ENCODE measurements around the gene THSD7B. TPM values are rescaled to one million over a fixed set of nuclear protein-coding genes. Genes with fewer than 3 reads are reported as not detected.

The THSD7B gene
- total RNA-seq, 1 donor from 2014 or later: 10.5 TPM

DNA sequence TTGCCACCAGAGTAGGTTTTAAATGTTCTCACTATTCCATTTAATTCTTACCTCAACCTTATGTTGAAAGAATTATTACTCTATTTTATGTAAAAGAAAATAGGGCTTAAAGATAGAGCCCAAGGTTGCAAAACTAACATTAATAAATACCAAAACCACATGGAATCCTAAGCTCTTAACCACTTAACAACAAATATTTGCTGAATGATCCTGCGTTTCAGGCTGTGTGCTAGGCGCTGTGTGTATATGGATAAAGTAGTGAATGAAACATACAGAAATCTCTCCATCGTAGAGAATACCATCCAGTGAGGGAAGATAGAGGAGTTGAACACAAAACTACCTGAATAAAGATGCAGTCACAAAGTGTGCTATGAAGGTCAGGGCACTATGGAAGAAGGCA lies 485.1 kb downstream of the THSD7B start:
- Mint-ChIP-seq H3K9me3 (ENCODE audit: unreplicated experiment) (no peaks in the 10 kb centered on the region), H3K27me3 (ENCODE audit: unreplicated experiment) (peaks cover under 1% of the 10 kb centered on the region), H3K27ac (ENCODE audit: unreplicated experiment) (no peak overlapping the region), H3K4me1 (ENCODE audit: unreplicated experiment) (no peaks in the 10 kb centered on the region), H3K4me3 (ENCODE audit: unreplicated experiment) (no peak overlapping the region), H3K36me3 (ENCODE audit: low read depth, unreplicated experiment) (no peaks in the 10 kb centered on the region)
- TF ChIP-seq, protein P1, sequence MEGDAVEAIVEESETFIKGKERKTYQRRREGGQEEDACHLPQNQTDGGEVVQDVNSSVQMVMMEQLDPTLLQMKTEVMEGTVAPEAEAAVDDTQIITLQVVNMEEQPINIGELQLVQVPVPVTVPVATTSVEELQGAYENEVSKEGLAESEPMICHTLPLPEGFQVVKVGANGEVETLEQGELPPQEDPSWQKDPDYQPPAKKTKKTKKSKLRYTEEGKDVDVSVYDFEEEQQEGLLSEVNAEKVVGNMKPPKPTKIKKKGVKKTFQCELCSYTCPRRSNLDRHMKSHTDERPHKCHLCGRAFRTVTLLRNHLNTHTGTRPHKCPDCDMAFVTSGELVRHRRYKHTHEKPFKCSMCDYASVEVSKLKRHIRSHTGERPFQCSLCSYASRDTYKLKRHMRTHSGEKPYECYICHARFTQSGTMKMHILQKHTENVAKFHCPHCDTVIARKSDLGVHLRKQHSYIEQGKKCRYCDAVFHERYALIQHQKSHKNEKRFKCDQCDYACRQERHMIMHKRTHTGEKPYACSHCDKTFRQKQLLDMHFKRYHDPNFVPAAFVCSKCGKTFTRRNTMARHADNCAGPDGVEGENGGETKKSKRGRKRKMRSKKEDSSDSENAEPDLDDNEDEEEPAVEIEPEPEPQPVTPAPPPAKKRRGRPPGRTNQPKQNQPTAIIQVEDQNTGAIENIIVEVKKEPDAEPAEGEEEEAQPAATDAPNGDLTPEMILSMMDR (IDR thresholded peaks at IDR 0.05; ENCODE audit: unreplicated experiment): no peak
- no peak for DNase-seq (ENCODE audit: low spot score)

DNA sequence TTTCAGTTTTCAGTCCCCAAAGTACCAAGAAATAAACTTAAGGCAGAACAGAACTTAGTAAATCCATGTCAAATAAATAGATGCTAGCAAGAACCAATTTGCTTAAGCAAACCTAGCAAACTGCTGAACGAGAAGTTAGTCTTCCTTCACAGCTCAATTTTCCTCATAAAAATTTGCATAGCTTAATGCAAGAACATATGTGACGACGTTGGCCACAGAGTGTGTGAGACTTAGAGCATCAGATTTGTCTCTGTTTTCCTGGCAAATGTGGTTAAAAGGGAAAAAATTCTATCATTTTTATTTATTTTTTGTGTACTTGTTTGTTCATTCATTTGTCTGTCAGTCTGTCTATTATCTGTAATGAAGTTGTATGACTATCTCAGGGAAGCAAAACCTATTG lies 485.7 kb downstream of the THSD7B start:
- no peak for DNase-seq (ENCODE audit: low spot score)
- Mint-ChIP-seq H3K36me3 (ENCODE audit: low read depth, unreplicated experiment) (no peaks in the 10 kb centered on the region), H3K4me1 (ENCODE audit: unreplicated experiment) (no peaks in the 10 kb centered on the region), H3K27ac (ENCODE audit: unreplicated experiment) (no peak overlapping the region), H3K4me3 (ENCODE audit: unreplicated experiment) (no peak overlapping the region), H3K9me3 (ENCODE audit: unreplicated experiment) (no peaks in the 10 kb centered on the region), H3K27me3 (ENCODE audit: unreplicated experiment) (no peaks in the 10 kb centered on the region)
- TF ChIP-seq, protein P1 (IDR thresholded peaks at IDR 0.05; ENCODE audit: unreplicated experiment): no peak

DNA sequence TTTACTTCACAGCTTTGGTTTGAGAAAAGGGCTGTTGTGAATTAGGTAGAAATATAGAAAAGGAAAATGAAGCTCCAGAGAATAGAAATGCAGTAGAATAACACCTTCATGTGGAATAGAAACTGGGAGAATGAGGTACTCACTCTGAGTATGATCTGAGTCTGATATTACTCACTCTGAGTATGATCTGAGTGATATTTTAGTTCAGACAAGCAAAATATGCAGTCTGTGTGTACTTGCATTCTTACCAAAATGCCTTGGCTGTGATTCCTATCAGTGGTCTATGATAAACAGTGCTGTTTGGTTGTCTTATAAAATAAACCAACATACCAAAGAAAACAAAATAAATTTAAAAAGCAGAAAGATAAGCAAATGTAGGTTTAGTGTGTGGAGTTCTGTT lies 487.6 kb downstream of the THSD7B start:
- TF ChIP-seq, protein P1 (IDR thresholded peaks at IDR 0.05; ENCODE audit: unreplicated experiment): no peak
- H3K4me3 Mint-ChIP-seq (ENCODE audit: unreplicated experiment): no peak overlapping the region
- no peaks in the 10 kb centered on the region for H3K36me3 Mint-ChIP-seq (ENCODE audit: low read depth, unreplicated experiment)
- H3K27ac Mint-ChIP-seq (ENCODE audit: unreplicated experiment): no peak overlapping the region
- H3K4me1 Mint-ChIP-seq (ENCODE audit: unreplicated experiment): no peaks in the 10 kb centered on the region
- DNase-seq (ENCODE audit: low spot score): no peak
- H3K9me3 Mint-ChIP-seq (ENCODE audit: unreplicated experiment): no peaks in the 10 kb centered on the region
- H3K27me3 Mint-ChIP-seq (ENCODE audit: unreplicated experiment): no peaks in the 10 kb centered on the region

- Mint-ChIP-seq H3K4me3 (ENCODE audit: unreplicated experiment) (no peak overlapping the region), H3K36me3 (ENCODE audit: low read depth, unreplicated experiment) (no peaks in the 10 kb centered on the region), H3K27me3 (ENCODE audit: unreplicated experiment) (no peaks in the 10 kb centered on the region), H3K4me1 (ENCODE audit: unreplicated experiment) (no peaks in the 10 kb centered on the region), H3K9me3 (ENCODE audit: unreplicated experiment) (no peaks in the 10 kb centered on the region), H3K27ac (ENCODE audit: unreplicated experiment) (no peak overlapping the region)
- TF ChIP-seq, protein P1 (IDR thresholded peaks at IDR 0.05; ENCODE audit: unreplicated experiment): no peak
- no peak for DNase-seq (ENCODE audit: low spot score)
Measured at GRCh38 chr2:137254052-137254451, 488.7 kb downstream of the THSD7B start.

DNA sequence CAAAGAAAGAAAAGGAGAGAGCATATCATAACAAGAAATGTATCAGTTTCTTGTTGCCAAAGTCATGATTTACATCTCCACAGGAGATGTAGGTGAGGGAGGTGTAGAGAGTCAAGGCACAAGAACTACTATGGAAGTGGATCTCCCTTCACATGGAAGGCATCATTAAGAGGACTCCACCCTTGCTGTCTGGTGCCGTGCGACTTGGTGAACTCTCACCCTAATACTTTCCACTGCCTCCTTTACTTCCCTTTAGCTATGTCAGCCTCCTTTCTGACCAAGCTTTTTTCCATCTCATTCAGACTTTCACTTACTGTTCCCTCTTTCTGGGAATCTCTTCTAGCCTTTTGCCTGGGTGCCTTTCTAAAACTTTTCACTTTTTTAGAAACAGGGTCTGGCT lies 490.0 kb downstream of the THSD7B start:
- no peak for DNase-seq (ENCODE audit: low spot score)
- no peak overlapping the region for H3K27ac Mint-ChIP-seq (ENCODE audit: unreplicated experiment)
- no peaks in the 10 kb centered on the region for H3K27me3 Mint-ChIP-seq (ENCODE audit: unreplicated experiment)

More for the DNA sequence above, 490.0 kb downstream of the THSD7B start:
- TF ChIP-seq, protein P1 (IDR thresholded peaks at IDR 0.05; ENCODE audit: unreplicated experiment): no peak
- Mint-ChIP-seq H3K4me1 (ENCODE audit: unreplicated experiment) (no peaks in the 10 kb centered on the region), H3K4me3 (ENCODE audit: unreplicated experiment) (no peak overlapping the region), H3K36me3 (ENCODE audit: low read depth, unreplicated experiment) (no peaks in the 10 kb centered on the region), H3K9me3 (ENCODE audit: unreplicated experiment) (no peaks in the 10 kb centered on the region)

Data from endothelial cell (in vitro differentiated cells).